RCC 7860 (cell line): ENCODE measurements around the gene FSD1.
"Not testable (repeated sequence)": the region's sequence is repeated elsewhere in the genome, so short reads cannot be mapped to it uniquely, and the experiment has no call there.

Experiments
- DNase-seq: peaks from one replicate; pipeline ENCODE4 v3.0.0-alpha.2; 2015; ENCODE audit warnings: low spot score
- FAIRE-seq: peaks from 2 replicates; lab custom pipeline; 2012; peaks lifted over from hg19 to GRCh38; lab: Jason Lieb, UNC

FSD1 gene

GRCh38 chr19:4304538-4305256 is at the start of gene FSD1:
Gene FSD1 (plus strand): TSS chr19:4304598. CDS start chr19:4304747, 149 bp downstream.
- FAIRE-seq, result no peak

GRCh38 chr19:4256563-4256962 is 47.8 kb upstream of the FSD1 start:
- FAIRE-seq, result no peak
- no peak for DNase-seq

More at GRCh38 chr19:4304538-4305256, at the start of gene FSD1:
- no peak for DNase-seq

- no peak for FAIRE-seq
- DNase-seq, result no peak
These were observed 47.4 kb upstream of the FSD1 start for GRCh38 chr19:4257025-4257424.

- DNase-seq (no peak), FAIRE-seq (no peak)
These were observed 46.2 kb upstream of the FSD1 start for GRCh38 chr19:4258181-4258580.

- no peak for FAIRE-seq
- DNase-seq, result no peak
These were observed 43.7 kb upstream of the FSD1 start for GRCh38 chr19:4260613-4261191.

DNA sequence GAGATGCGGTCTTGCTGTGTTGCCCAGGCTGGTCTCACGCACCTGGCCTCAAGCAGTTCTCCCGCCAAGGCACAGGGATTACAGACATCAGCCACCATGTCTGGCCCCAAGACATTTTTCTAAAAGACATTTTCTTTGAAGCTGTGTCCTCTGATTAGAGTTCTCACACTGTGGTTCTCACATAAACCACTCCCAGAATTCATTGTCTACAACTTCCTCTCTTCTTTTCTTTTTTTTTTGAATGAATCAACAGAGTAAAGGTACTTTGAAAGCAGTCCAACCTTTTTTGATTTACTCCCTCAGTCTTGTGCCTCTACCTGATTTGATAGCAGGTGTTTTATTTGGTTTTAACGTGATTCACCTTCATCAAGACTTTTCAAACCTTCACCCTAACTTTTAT is 39.6 kb upstream of the FSD1 start:
- DNase-seq (no peak), FAIRE-seq (no peak)

DNA sequence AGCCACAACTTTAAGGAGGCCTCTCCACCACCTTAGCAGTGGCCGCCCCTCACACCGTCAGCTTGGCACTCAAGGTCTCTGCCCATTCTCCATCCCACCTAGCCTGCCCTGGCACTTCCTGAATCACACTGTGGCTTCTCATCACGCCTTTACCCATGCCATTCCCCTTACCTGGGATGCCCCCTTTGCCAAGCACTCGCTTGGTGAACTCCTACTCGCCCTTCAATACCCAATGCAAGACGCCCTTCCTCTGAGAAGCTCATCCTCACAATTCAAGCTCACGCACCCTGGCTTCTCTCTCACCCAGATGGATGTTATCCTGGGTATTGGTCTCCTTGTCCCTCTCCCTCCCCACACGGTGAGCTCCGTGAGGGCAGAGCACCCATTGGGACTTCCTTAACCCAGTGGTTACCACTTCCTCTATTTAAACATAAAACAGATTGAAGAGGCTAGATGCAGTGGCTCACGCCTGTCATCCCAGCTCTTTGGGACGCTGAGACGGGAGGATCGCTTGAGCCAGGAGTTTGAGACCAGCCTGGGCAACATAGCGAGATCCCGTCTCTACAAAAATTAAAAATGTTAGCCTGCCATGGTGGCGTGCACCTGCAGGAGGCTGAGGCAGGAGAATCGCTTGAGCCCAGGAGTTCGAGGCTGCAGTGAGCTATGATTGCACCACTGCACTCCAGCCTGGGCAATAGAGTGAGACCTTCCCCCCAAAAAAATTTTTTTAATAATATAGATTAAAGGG is 38.0 kb upstream of the FSD1 start:
- no peak for DNase-seq
- no peak for FAIRE-seq

DNA sequence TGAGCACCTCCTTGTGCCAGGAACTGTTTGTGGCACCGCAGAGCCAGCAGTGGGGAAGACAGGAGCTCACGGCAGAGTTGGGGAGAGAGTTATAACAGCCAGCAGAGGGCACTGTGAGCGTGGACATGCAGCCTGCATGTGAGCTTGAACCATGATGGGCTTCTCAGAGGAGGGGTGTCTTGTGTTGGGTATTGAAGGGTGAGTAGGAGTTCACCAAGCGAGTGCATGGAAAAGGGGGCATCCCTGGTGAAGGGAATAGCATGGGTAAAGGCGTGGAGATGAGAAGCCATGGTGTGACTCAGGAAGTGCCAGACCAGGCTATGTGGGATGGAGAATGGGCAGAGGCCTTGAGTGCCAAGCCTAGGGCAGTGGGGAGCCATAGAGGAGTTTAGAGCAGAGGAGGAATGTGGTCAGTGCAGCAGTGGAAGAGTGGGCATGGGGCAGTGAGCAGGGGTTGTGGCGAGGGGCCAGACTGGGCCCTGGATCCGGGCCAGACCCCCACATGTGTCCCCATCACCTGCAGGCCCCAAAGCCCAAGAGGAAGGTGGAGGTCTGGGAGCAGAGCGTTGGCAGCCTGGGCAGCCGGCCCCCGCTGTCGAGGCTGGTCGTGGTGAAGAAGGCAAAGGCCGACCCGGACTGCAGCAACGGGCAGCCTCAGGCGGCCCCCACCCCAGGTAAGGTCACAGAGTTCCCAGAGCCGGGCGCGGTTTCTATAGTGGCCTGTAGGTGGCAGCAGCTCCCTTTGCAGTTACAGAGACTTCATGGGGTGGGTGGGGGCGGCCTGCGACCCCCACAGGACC is 37.1 kb upstream of the FSD1 start:
- FAIRE-seq (no peak), DNase-seq (peak; percentile 61)

GRCh38 chr19:4267901-4268815 is 36.2 kb upstream of the FSD1 start:
- DNase-seq (no peak), FAIRE-seq (no peak)

DNA sequence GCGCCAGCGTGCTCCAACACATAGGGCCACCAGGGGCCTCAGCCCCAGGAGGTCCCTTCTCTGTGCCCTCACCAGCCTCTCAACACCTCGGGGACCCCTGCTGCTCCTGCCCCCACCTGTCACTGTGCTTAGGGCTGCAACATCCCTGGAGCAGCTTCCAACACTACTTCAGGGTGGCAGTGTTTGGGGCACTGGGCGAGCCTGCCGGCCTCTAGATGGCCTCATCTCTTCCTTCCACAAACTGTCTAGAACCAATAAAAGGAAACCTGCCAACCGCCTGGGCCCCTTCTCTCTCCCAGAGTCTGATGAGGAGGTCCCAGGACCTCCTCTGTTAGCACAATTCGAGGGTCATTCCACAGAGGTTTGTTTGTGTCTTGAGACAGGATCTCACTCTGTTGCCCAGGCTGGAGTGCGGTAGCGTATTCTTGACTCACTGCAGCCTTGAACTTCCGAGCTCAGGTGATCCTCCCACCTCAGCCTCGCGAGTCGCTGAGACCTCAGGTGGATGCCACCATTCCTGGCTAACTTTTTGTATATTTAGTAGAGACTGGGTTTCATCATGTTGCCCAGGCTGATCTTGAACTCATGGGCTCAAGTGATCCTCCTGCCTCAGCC is 35.5 kb upstream of the FSD1 start:
- DNase-seq (no peak), FAIRE-seq (no peak)

DNA sequence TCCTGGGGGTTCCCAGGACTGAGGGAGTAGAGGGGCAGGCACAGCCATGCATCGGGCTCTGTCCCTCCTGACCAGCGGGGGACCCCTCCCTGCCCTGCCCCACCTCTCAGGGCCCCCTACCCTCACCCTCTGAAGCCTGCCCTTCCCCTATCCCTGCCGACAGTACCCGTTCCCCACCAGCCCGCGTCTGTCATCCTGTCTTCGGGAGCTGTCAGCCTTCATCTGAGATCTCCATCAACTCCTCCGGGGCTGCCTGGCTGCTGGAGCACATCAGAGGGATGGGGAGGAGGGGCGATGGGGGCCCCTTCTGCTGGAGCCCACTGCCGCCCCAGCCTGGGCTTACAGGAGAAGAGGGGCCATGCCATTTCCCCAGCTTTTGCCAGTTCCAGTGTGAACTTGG is 31.5 kb upstream of the FSD1 start:
- DNase-seq, result no peak
- FAIRE-seq, result no peak

DNA sequence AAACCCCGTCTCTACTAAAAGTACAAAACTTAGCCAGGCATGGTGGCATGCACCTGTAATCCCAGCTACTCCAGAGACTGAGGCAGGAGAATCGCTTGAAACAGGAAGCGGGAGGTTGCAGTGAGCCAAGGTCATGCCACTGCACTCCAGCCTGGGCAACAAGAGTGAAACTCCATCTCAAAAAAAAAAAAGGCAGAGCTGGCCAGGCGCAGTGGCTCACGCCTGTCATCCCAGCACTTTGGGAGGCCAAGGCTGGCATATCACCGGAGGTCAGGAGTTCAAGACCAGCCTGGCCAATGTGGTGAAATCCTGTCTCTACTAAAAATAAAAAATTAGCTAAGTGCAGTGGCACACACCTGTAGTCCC is 30.1 kb upstream of the FSD1 start:
- DNase-seq, FAIRE-seq: not testable (repeated sequence)

- FAIRE-seq (no peak), DNase-seq (no peak)
These were observed 27.2 kb upstream of the FSD1 start for GRCh38 chr19:4277191-4277696.

- FAIRE-seq, result no peak
These were observed 26.4 kb upstream of the FSD1 start for GRCh38 chr19:4278010-4278409.

GRCh38 chr19:4278419-4279266 is 25.8 kb upstream of the FSD1 start, which contains the start of gene SHD:
Gene SHD (plus strand): TSS chr19:4279266. CDS start chr19:4280064, 798 bp downstream.
- no peak for FAIRE-seq
- DNase-seq, result no peak

More at GRCh38 chr19:4278010-4278409, 26.4 kb upstream of the FSD1 start:
- DNase-seq, result no peak

DNA sequence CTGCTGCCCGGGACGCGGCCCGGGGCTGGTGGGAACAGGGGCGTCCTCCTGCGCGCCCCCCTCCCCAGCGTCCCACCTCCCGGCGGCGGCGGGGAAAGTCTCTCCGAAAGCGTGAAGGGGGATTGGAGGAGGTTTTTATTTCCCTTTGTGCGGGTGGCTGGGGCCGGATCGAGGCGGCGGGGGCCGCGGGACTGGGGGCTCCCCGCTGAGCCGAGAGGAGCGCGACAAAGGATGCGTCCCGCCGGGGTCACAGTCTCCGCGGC is 25.2 kb upstream of the FSD1 start:
- DNase-seq (no peak), FAIRE-seq (no peak)

DNA sequence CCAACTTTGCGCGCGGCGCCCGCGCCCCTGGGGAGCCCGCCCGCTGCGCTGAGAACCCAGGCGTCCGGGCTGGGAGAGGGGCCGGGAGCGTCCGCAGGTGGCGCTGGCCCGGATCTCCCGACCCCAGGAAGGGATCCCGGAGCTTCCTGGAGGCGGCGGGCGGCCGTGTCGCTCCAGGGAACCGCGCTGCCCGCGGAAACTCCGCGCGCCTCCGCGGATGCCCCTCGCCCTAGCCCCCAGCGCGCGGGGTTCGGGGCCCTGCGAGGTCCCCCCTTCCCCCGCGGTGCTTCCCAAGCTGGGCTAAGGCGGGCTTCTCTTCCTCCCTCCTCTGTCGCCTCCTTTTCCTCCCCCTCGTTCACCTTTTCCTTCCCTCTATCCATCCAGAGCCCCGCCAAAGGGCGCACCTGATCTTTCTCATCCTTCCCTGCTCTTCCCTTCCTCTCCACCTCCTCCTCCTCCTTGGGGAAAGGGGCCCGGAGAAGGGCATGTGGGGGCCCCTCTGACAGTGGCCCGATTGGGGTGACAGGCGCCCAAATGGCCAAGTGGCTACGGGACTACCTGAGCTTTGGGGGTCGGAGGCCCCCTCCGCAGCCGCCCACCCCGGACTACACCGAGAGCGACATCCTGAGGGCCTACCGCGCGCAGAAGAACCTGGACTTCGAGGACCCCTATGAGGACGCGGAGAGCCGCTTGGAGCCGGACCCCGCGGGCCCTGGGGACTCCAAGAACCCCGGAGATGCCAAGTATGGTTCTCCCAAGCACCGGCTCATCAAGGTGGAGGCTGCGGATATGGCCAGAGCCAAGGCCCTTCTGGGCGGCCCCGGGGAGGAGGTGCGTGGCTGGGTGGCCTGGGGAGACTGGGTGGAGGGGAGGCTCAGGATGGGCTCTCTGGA is 24.6 kb upstream of the FSD1 start:
- DNase-seq, result no peak
- no peak for FAIRE-seq
